Chondrocyte (in vitro differentiated cells): ENCODE measurements around the gene FDPS. TPM values are rescaled to one million over a fixed set of nuclear protein-coding genes. Genes with fewer than 3 reads are reported as not detected.

Experiments used
- DNase-seq: peaks from one replicate; pipeline ENCODE4 v3.0.0; 2021; ENCODE audit warnings: mixed read lengths, low spot score
- H3K27ac Mint-ChIP-seq: one replicate; pipeline ENCODE4 v1.8.0; 2021; ENCODE audit warnings: mild to moderate bottlenecking, moderate library complexity, mixed read lengths; ENCODE audit not compliant: unreplicated experiment
- H3K27me3 Mint-ChIP-seq: 2 replicates; pipeline ENCODE4 v1.8.0; 2021; ENCODE audit warnings: low read depth, mixed read lengths
- H3K36me3 Mint-ChIP-seq: 2 replicates; pipeline ENCODE4 v1.8.0; 2021; ENCODE audit warnings: low read depth, mixed read lengths
- H3K4me1 Mint-ChIP-seq: 2 replicates; pipeline ENCODE4 v1.8.0; 2021; ENCODE audit warnings: low read depth, mild to moderate bottlenecking, mixed read lengths
- H3K4me3 Mint-ChIP-seq: one replicate; pipeline ENCODE4 v1.8.0; 2021; ENCODE audit warnings: mild to moderate bottlenecking, moderate library complexity, mixed read lengths; ENCODE audit not compliant: unreplicated experiment
- H3K9me3 Mint-ChIP-seq: 2 replicates; pipeline ENCODE4 v1.8.0; 2021; ENCODE audit warnings: low read depth, mixed read lengths
- total RNA-seq: library from RNA; stranded (reverse); gene quantifications from 3 replicates; pipeline ENCODE4 v1.2.1, GENCODE V29; 2021
- TF ChIP-seq, protein P1 (sequence below): fragments of 200-600 bp; sonication (generic); IDR thresholded peaks from 2 replicates; pipeline ENCODE4 v1.5.0; 2021; ENCODE audit warnings: antibody characterized with exemption, mild to moderate bottlenecking, moderate library complexity

Gene FDPS
- total RNA-seq, 1 donor from 2014 or later = 122 TPM

DNA sequence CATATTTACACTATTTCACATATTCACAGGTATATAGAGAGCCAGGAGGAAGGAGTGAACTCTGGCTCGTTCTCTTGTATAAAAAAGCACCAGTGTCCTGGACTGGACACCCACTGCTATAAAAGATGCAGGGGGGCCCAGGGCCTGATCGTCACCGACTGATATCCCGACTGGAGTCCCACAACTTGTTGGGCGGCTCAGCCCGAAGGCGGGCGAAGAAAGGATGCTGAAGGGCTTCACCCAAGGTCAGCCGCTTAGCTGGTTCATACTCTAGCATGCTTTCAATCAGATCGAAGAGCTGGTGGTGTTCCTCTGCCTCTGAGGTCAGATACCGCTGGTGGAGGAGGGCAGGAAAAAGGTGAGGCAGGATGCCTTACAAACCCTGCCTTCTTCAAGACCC lies 45.6 kb upstream of the FDPS start:
- TF ChIP-seq, protein P1, sequence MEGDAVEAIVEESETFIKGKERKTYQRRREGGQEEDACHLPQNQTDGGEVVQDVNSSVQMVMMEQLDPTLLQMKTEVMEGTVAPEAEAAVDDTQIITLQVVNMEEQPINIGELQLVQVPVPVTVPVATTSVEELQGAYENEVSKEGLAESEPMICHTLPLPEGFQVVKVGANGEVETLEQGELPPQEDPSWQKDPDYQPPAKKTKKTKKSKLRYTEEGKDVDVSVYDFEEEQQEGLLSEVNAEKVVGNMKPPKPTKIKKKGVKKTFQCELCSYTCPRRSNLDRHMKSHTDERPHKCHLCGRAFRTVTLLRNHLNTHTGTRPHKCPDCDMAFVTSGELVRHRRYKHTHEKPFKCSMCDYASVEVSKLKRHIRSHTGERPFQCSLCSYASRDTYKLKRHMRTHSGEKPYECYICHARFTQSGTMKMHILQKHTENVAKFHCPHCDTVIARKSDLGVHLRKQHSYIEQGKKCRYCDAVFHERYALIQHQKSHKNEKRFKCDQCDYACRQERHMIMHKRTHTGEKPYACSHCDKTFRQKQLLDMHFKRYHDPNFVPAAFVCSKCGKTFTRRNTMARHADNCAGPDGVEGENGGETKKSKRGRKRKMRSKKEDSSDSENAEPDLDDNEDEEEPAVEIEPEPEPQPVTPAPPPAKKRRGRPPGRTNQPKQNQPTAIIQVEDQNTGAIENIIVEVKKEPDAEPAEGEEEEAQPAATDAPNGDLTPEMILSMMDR = no peak
- Mint-ChIP-seq H3K4me3 (no peak overlapping the region), H3K4me1 (peaks cover 28% of the 10 kb centered on the region), H3K27me3 (no peaks in the 10 kb centered on the region), H3K36me3 (peaks cover 31% of the 10 kb centered on the region), H3K9me3 (no peaks in the 10 kb centered on the region), H3K27ac (peak overlapping the region; percentile 98)
- DNase-seq = no peak

GRCh38 chr1:155266553-155266952 lies 42.1 kb upstream of the FDPS start:
- TF ChIP-seq, protein P1 = no peak
- Mint-ChIP-seq H3K27ac (peak overlapping the region; percentile 6), H3K9me3 (no peaks in the 10 kb centered on the region), H3K4me1 (peaks cover 19% of the 10 kb centered on the region), H3K4me3 (no peak overlapping the region), H3K27me3 (no peaks in the 10 kb centered on the region), H3K36me3 (peaks cover 37% of the 10 kb centered on the region)
- no peak for DNase-seq

GRCh38 chr1:155267373-155267772 lies 41.3 kb upstream of the FDPS start:
- TF ChIP-seq, protein P1 = no peak
- H3K36me3 Mint-ChIP-seq = peaks cover 37% of the 10 kb centered on the region
- peak overlapping the region; percentile 53 for H3K27ac Mint-ChIP-seq
- no peak overlapping the region for H3K4me3 Mint-ChIP-seq
- H3K9me3 Mint-ChIP-seq = no peaks in the 10 kb centered on the region
- no peak for DNase-seq
- no peaks in the 10 kb centered on the region for H3K27me3 Mint-ChIP-seq
- peaks cover 21% of the 10 kb centered on the region for H3K4me1 Mint-ChIP-seq

DNA sequence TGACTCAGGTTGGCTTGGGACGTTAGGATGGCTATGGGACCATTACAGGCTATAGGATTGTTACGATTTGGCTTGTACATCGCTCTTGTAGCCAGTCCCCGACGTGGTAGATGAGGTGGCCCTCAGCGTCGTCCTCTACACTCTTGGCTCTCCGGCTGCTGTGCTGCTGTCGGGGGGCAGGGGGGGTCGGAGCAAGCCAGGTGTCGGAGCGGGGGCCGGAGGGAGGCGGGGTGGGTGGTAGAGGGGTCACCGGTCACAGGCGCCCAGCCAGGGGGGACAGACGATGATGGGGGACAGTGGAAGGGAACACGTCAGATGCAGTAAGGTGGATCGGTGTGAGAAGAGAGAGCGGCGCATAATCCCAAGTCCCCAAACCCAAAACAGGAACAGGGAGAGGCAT lies 40.0 kb upstream of the FDPS start:
- Mint-ChIP-seq H3K4me1 (peaks cover 23% of the 10 kb centered on the region), H3K36me3 (peaks cover 35% of the 10 kb centered on the region), H3K4me3 (no peak overlapping the region), H3K27ac (no peak overlapping the region), H3K27me3 (no peaks in the 10 kb centered on the region), H3K9me3 (no peaks in the 10 kb centered on the region)
- TF ChIP-seq, protein P1 = no peak
- DNase-seq = no peak

DNA sequence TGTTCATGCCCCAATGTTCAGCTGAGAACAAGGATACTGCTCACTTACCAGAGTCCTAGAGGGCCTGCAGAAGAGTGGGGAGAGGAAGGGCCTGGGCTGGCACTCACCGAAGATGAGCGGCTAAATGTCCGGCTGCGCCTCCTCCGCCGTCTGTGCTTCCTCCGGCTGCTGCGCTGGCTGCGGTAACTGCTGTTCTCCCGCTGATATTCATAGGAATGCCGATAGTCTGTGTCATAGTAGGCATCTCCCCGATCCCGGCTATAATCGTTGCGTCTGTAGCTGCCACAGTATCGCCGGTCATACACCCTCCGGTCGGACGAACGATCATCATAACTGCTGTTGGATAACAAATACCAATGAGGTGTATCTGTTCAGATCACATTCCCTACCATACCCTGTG lies 39.3 kb upstream of the FDPS start:
- no peaks in the 10 kb centered on the region for H3K9me3 Mint-ChIP-seq
- no peak for DNase-seq
- H3K4me1 Mint-ChIP-seq = peaks cover 26% of the 10 kb centered on the region
- H3K36me3 Mint-ChIP-seq = peaks cover 34% of the 10 kb centered on the region
- H3K4me3 Mint-ChIP-seq = no peak overlapping the region
- TF ChIP-seq, protein P1 = no peak
- no peaks in the 10 kb centered on the region for H3K27me3 Mint-ChIP-seq
- H3K27ac Mint-ChIP-seq = no peak overlapping the region
